Activated CD8-positive, alpha-beta T cell treated with anti-CD3 and anti-CD28 coated beads for 36 hours (primary cell): Measurements from ENCODE around the gene C19orf12. TPM values are rescaled to one million over a fixed set of nuclear protein-coding genes. Genes with fewer than 3 reads are reported as not detected.
"Not testable (repeated sequence)": the region's sequence is repeated elsewhere in the genome, so short reads cannot be mapped to it uniquely, and the experiment has no call there.

Source experiments
- ATAC-seq: fragments of 200-7000 bp; cut with Tn5 transposase; one replicate; pipeline ENCODE4 v1.10.0; 2021; ENCODE audit warnings: mild to moderate bottlenecking, moderate library complexity
- CTCF ChIA-PET: fragments of 350-600 bp; sonication (Branson Sonifier 250); formaldehyde crosslinking; loops from one replicate; lab custom pipeline; 2021; ENCODE audit warnings: antibody characterized with exemption; lab: Charles Lee
- POLR2A ChIA-PET: fragments of 350-600 bp; sonication (Branson Sonifier 250); formaldehyde crosslinking; loops from one replicate; lab custom pipeline; 2021; ENCODE audit warnings: antibody characterized with exemption; lab: Charles Lee
- DNase-seq: peaks from one replicate; pipeline ENCODE4 v3.0.0-alpha.2; 2020
- H3K27ac Mint-ChIP-seq: one replicate; pipeline ENCODE4 v1.8.0; 2021; ENCODE audit warnings: mild to moderate bottlenecking, mixed read lengths
- H3K27me3 Mint-ChIP-seq: one replicate; pipeline ENCODE4 v1.8.0; 2021; ENCODE audit warnings: mixed read lengths
- H3K36me3 Mint-ChIP-seq: one replicate; pipeline ENCODE4 v1.8.0; 2021; ENCODE audit warnings: low read depth, mixed read lengths
- H3K4me1 Mint-ChIP-seq: one replicate; pipeline ENCODE4 v1.8.0; 2021; ENCODE audit warnings: low read depth, mixed read lengths
- H3K4me3 Mint-ChIP-seq: one replicate; pipeline ENCODE4 v1.8.0; 2021; ENCODE audit warnings: mild to moderate bottlenecking, moderate library complexity, mixed read lengths
- H3K9me3 Mint-ChIP-seq: one replicate; pipeline ENCODE4 v1.8.0; 2021; ENCODE audit warnings: mixed read lengths
- intact Hi-C: fragments of 100-400 bp; cut with micrococcal nuclease; formaldehyde crosslinking; loops from one replicate; pipeline ENCODE4 v1.10.0; 2022
- total RNA-seq, 2 experiments: library from RNA; stranded (reverse); gene quantifications; one replicate each; pipeline ENCODE4 v1.2.3, GENCODE V29; 2021
- TF ChIP-seq, protein P1 (sequence below): fragments of 200-600 bp; IDR thresholded peaks from one replicate; pipeline ENCODE4 v1.8.0; 2022; ENCODE audit warnings: antibody characterized with exemption, mild to moderate bottlenecking

The C19orf12 gene
- total RNA-seq, 2 experiments from 2014 or later: 33.3 to 36.6 TPM

GRCh38 chr19:29712744-29713516 lies 2.1 kb downstream of the C19orf12 start:
- Mint-ChIP-seq H3K4me3 (peak overlapping the region; percentile 95), H3K27ac (peak overlapping the region; percentile 93), H3K27me3 (no peaks in the 10 kb centered on the region), H3K9me3 (no peaks in the 10 kb centered on the region), H3K4me1 (peaks cover 66% of the 10 kb centered on the region), H3K36me3 (peaks cover 43% of the 10 kb centered on the region)
- TF ChIP-seq, protein P1, sequence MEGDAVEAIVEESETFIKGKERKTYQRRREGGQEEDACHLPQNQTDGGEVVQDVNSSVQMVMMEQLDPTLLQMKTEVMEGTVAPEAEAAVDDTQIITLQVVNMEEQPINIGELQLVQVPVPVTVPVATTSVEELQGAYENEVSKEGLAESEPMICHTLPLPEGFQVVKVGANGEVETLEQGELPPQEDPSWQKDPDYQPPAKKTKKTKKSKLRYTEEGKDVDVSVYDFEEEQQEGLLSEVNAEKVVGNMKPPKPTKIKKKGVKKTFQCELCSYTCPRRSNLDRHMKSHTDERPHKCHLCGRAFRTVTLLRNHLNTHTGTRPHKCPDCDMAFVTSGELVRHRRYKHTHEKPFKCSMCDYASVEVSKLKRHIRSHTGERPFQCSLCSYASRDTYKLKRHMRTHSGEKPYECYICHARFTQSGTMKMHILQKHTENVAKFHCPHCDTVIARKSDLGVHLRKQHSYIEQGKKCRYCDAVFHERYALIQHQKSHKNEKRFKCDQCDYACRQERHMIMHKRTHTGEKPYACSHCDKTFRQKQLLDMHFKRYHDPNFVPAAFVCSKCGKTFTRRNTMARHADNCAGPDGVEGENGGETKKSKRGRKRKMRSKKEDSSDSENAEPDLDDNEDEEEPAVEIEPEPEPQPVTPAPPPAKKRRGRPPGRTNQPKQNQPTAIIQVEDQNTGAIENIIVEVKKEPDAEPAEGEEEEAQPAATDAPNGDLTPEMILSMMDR: no peak
- ChIA-PET POLR2A (interaction anchor here (0.8 to 4.6 kb wide), 13 partner anchors 8 to 107 kb away, joined by 3 to 49 read pairs (median 4); partner anchors contain the start of genes PLEKHF1 and POP4), CTCF (interaction anchor here (0.8 to 20.7 kb wide), 14 partner anchors 8 to 254 kb away, joined by 3 to 300 read pairs (median 4); partner anchors contain the start of genes PLEKHF1 and POP4)
- DNase-seq (peak; percentile 58), ATAC-seq (peak; percentile 22)
- intact Hi-C loops: no loop called here

DNA sequence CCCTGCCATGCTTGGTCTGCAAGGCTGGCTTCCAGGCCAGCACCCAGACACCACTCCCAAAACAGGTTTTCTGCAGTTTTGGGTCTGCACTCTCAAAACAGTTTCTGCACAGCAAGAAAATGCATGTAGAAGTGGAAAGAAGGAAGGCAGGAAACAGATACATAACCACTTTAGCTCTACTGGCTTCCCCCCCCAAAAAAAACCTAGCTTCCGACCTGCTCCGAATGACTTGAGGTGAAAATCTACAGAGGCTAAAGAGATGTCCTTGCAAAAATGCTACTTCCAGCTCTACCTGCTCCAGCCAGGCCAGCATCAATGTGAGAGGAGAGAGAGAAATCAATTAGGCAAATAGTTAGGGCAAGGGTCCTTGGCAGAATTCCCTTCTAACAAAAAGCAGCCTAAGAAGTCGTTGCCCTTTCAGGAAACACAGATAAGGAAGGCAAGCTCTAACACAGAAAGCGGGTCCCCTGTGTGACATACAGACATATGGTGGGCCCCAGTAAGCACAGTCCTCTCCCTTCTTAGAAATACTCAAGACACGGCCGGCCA lies 3.4 kb downstream of the C19orf12 start:
- no peaks in the 10 kb centered on the region for H3K27me3 Mint-ChIP-seq
- ChIA-PET CTCF (interaction anchor here (0.6 to 20.7 kb wide), 8 partner anchors 15 to 103 kb away, joined by 3 to 300 read pairs (median 3); partner anchors contain the start of gene POP4), POLR2A (interaction anchor here (0.7 to 2.5 kb wide), 8 partner anchors 9 to 106 kb away, joined by 3 to 7 read pairs (median 4); partner anchors contain the start of gene POP4)
- peak overlapping the region; percentile 95 for H3K4me3 Mint-ChIP-seq
- peaks cover 56% of the 10 kb centered on the region for H3K36me3 Mint-ChIP-seq
- TF ChIP-seq, protein P1: no peak
- peak; percentile 40 for DNase-seq
- no peaks in the 10 kb centered on the region for H3K9me3 Mint-ChIP-seq
- H3K27ac Mint-ChIP-seq: peak overlapping the region; percentile 93
- intact Hi-C loops: no loop called here
- peaks cover 75% of the 10 kb centered on the region for H3K4me1 Mint-ChIP-seq
- ATAC-seq: no peak

DNA sequence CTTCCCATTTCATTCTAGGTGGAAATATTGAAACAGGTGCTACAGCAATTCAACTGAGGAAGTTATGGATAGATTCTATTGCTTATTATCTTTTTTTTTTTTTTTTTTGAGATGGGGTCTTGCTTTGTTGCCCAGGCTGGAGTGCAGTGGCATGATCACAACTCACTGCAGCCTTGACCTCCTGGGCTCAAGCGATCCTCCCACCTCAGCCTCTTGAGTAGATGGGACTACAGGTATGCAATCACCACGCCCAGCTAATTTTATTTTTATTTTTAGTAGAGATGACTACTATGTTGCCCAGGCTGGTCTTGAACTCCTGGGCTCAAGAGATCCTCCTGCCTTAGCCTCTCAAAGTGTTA lies 5.6 kb downstream of the C19orf12 start:
- ATAC-seq, intact Hi-C loops, DNase-seq, POLR2A ChIA-PET, H3K9me3 Mint-ChIP-seq, H3K27me3 Mint-ChIP-seq, H3K4me3 Mint-ChIP-seq: not testable (repeated sequence)
- CTCF ChIA-PET: interaction anchor here (2.3 to 20.7 kb wide), 2 partner anchors 17 to 99 kb away, joined by 8 to 300 read pairs; no protein-coding TSS in a partner anchor
- H3K4me1 Mint-ChIP-seq: peaks cover 87% of the 10 kb centered on the region
- H3K27ac Mint-ChIP-seq: peak overlapping the region; percentile 49
- peaks cover 66% of the 10 kb centered on the region for H3K36me3 Mint-ChIP-seq

- ChIA-PET POLR2A (interaction anchor here (1.2 kb wide), 1 partner anchor 43 kb away, joined by 3 read pairs; no protein-coding TSS in a partner anchor), CTCF (interaction anchor here (1.1 to 20.7 kb wide), 4 partner anchors 7 to 98 kb away, joined by 3 to 300 read pairs (median 20); partner anchors contain the start of gene C19orf12)
Observed at GRCh38 chr19:29708554-29709439, 6.3 kb downstream of the C19orf12 start.

More at GRCh38 chr19:29708554-29709439, 6.3 kb downstream of the C19orf12 start:
- no peaks in the 10 kb centered on the region for H3K27me3 Mint-ChIP-seq
- no peaks in the 10 kb centered on the region for H3K9me3 Mint-ChIP-seq
- H3K4me3 Mint-ChIP-seq: no peak overlapping the region
- no peak for ATAC-seq
- H3K4me1 Mint-ChIP-seq: peaks cover 89% of the 10 kb centered on the region
- intact Hi-C loops: no loop called here
- peaks cover 63% of the 10 kb centered on the region for H3K36me3 Mint-ChIP-seq
- H3K27ac Mint-ChIP-seq: peak overlapping the region; percentile 99
- DNase-seq: no peak
- TF ChIP-seq, protein P1: no peak
